SW 1271 (cell line): ENCODE data around the gene PAPLN.

ENCODE experiments used
- DNase-seq, 2 experiments: peaks; one replicate each; lab custom pipeline; 2025; lab: John Stamatoyannopoulos, UW

Gene PAPLN

DNA sequence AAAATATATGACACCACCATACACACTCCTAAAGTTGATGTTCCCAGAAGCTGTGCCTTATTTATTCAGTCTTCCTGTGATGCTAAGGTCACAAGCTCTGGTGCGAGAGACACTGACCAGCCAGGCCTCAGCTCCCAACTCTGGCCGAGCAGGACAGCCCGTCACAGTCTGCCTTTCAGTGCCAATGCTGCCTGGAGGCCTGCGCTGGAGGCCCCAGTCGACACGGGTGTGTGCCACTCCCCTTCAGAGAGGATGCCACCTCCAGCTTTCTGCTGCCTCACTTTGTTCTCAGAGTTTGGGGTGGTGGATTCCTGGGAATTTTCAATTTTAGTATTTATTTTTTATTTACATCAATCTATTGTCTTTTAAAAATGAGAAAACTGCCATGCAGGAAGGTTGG is 7.3 kb upstream of the PAPLN start:
- DNase-seq, result no peak

DNA sequence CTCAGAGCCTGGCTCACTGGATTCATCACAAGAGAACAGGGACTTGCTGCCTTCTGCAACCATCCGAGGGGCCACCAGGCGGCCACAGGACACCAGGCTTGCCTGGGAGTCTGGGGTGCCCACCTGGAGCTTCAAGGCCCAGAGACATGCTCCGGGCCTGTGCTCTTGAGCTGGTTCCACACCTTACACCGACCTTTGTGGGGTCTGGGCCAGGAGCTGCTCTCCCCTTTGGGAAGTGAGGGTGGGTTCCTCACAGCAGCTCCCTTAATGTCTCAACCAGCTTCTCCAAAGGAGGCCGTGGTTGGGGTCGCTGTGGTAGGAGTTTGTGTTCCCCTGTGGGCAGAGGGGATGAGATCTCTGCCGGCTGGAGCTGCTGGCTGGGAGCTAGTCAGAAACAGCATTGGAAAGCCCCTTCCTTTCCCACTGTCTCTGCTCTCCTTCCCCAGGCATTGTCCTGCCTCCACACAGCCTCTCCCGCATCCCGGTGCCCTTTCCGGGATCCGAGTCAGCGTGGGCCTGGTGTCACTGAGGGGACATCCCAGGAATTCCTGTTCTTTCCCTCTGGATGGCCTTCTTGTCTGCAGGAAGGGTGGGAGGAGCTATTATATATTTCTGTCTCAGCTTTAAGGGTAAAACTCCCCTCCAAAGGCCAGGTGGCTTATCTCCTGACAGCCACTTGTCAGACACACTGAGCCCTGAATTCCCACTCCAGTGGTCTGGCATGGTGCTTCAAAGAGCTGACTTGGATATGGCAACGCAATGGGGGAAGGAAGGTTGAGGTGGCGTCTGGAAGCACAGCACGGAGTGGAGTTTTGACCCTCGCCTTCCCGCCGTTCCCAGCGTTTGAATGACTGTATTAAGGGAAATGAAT is 5.1 kb upstream of the PAPLN start:
- no peak for DNase-seq

DNA sequence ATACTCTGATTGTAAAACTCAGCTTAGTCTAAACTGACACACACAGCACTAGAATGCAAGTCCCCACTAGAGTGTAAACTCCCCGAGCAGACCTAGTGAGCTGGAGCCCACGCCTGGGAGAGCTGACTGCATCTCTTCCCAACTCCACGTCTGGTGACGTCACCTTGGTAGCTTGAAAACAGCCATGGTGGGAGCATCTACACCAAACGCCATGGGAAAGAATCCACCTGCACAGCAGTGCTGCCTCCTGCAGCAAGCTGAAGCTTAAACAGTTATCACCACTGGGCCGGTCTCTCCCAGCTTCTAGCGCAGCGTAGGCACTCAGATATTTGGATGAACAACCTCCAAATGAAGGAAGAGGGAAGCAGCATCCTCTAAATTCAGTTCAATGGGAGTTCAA is 4.3 kb upstream of the PAPLN start:
- DNase-seq, result no peak

DNA sequence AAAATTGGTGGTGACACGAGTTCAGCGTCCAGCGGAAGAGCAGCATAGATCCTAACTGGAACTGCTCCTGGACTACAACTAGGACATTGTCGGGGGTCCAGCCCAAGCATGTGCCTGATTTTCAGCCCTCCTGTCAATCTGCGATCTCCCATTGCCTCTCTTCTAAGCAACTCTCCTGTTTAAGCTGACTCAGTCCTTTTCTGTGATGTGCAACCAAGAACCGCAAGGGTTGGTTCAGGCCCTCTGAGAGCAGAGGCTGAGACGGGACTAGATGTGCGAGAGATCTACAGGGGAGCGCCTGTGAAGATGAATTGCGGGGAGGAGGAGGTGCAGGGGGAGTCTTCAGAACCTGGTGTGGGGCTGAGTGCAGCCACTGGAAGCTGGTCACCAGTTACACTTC is 3.7 kb upstream of the PAPLN start:
- no peak for DNase-seq

DNA sequence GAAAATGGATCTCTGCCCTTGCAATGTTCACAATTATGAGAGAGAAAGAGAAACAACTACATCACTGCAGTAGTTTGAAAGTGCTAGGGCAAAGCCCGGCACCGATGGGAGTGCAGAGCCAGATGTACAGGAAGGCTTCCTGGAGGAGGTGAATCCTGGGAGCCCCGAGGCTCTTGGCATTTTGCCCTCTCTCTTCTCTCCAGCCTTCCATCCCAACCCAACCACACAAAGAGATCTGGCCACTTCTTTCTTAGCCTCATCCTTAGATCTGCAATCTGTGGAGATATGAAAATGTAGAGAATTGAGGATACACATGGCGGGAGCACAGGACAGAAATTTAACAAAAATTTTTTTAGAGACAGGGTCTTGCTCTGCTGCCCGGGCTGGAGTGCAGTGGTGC is 3.3 kb upstream of the PAPLN start:
- DNase-seq, result no peak

DNA sequence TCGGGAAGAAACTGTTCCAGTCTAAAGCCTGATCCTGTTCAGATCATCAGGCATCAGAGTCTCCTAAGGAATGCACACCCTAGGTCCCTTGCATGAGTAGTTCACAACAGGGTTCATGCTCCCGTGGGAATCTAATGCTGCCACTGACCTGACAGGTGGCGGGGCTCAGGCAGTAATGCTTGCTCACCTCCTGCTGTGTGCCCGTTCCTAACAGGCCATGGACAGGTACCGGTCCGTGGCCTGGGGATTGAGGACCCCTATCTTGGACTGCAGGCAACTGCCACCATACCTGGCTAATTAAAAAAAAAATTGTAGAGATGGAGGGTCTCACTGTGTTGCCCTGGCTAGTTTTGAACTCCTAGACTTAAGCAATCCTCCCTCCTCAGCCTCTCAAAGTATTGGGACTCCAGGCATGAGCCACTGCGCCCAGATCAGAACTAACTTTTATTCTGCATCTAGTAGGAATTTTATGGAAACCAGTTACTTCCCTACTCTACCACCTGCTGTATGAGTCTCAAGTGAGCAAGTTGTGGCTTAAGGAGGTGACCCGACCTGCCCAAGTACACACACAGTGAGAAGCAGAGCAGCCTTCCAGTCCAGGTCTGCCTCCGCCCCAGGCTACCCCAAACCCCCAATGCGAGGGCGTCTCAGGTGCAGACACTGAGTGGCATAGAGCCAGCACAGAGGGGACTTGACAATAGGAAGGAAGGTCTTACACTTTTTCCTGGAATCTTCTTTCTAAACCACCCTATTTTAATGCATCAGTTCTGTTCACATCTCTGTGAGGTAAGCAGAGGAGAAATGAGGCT is 2.5 kb upstream of the PAPLN start:
- no peak for DNase-seq

DNA sequence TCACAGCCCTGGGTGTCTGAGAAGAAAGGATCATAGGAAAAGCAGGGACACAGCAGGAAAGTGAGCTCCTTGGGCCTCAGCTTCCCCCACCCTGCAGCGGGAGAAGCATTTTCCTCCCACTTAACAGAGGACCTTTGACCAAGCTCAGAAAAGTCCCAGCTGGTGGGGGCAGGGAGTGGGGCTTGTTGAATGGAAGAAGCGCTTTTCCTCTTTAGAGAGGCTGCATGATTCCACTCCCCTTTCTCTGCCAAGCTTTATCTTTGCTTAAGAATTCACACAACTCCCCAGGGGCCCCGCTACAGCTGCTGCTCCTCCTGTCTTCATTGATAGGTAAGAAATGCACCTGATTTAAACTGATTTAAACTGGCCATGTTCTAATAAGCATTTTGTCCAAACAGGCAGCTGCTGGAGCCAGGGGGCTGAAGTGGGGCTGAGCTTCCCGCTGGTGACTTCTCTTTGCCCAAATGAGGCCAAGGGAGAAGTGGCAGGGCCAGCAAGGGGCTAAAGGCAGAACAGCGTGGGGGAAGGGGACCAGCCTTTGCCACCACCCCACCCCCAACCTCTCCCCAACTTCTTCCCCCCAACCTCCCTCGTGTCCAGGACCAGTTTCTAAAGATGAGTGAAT is 1.7 kb upstream of the PAPLN start:
- DNase-seq, result no peak

DNA sequence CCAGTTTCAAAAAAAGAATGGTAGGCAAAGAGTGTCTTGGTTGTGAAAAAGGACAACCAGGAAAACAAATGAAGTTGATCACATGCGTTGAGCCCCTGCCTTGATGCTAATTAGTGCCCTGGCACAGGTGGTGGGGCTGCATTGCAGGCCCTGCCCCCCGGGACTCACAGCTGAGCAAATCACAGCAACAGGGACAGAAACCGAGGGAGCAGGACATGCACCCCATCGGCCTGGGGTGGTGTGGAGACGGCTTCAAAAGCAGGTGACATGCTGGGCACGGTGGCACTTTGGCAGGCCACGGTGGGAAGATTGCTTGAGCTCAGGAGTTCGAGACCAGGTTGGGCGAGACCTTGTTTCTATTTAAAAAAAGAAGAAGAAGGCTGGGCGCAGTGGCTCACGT is 1.1 kb upstream of the PAPLN start:
- DNase-seq, result no peak

DNA sequence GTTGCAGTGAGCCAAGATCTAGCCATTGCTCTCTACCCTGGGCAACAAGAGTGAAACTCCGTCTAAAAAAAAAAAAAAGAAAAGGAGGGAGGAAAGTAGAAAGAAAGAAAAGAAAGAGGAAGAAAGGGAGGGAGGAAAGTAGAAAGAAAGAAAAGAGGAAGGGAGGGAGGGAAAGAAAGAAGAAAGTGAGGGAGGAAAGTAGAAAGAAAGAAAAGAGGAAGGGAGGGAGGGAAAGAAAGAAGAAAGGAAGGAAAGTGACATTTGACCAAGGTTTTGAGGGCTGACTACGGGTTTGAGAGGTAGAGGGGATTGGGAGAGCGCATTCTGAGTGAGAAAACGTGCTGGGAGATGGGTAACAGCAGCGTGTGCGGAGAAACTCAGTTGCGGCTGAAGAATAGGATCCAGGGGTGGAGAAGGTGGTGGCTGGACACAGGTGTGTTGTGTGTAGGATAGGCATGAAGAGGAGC is 521 bp upstream of the PAPLN start:
- DNase-seq, result no peak

DNA sequence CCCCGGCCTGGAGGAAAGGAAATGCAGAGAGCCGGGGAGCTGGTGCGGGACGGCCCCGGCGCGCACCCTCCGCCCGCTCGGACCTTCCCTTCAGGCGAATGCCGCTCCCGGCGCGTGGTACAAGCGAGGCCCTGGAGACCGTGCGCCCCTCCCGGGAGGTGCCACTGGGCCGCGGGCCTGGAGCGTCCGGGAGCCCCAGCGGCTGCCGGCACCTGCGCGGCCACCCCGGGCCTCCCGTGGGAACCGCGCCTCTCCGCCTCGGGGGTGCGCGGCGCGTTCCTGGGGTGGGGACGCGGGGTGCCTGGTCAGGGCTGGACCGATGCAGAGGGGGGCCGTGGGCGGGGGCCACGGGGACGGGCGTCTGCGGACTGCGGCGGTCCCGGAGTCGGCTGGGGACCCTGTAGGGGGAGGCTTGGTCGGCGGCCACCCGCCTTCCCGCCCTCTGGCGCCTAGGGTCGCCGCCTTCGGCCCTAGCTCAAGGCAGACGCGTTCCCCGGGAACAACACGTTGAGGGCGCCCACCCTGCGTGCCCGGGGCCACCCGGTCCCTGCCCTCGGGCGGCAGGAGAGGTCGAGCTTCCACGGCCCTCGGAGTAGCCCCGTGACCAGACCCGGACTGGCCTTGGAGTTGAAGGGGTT is 599 bp downstream of the PAPLN start:
- DNase-seq, result no peak

DNA sequence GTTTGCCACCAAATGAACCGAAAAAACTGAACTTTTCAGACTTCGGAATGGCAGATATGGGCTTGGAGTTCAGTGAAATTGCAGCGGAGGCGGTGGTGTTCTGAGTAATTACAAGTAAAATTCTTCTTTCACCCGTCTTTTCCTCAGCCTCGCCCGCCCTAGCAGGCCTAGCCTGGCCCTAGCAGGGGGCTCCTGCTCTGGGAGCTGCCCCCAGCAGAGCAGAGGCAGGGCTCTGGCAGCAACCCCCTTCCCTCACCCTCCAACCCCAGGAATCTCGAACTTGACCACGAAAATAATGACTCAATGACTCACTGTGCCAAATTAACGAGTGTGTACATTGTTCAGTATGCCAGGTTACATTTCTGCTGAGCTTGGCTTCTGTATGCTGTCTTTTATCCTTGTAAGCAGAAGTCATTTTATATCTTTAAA is 1.1 kb downstream of the PAPLN start:
- DNase-seq, result no peak

DNA sequence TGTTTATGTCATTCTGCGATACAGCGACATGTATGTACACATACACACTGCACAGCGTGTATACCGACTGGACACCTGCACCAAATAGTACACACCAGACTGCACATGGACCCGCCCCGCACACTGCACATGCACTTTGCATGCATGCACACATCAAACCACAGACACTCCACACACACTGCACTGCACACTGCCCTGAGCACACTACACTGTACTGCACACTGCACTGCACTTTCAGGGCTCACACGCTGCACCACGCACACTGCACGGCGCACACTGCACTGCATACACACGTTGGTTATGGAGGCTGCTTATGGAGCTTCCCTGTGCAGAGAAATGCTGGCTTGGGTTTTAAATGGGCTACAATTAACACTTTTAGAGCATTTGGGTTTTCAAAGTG is 1.6 kb downstream of the PAPLN start:
- DNase-seq, result no peak

DNA sequence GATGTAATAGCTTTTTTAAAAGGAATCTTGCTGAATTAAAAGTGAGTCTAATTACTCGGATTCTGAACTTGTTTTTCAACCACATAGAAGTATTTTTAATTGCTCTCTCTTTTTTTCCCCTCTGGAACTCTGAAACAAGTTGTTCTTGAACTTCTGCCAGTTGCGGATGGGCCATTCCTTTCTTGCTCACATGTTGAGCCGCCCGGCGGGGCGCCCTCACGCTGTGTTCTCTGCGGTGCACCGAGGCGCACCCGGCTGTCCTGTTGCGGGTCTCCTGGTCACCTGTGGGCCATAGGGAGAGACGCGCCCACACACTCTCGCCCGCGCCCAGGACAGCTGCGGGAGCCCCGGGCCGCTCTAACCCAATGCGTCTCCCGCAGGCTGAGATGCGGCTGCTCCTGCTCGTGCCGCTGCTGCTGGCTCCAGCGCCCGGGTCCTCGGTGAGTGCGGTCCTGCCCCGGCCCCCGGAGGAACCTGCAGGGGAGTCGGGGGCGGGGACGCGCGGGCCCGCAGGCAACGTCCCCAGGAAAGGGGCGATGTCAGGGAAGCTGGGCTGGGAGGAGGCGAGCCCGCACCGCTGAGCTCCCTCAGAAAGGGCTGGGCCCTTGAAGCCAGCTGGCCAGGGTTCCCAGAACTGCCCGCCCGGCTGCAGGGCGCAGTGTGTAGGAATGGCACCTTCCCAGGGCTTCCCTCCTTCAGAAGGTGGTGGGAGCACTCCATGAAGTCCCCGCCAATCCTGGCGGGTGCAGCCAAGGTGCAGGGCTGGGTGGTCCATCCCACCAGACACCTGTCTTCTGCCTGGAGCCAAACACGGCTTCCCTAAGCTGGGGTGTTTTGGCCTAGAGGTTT is 2.3 kb downstream of the PAPLN start:
- no peak for DNase-seq

DNA sequence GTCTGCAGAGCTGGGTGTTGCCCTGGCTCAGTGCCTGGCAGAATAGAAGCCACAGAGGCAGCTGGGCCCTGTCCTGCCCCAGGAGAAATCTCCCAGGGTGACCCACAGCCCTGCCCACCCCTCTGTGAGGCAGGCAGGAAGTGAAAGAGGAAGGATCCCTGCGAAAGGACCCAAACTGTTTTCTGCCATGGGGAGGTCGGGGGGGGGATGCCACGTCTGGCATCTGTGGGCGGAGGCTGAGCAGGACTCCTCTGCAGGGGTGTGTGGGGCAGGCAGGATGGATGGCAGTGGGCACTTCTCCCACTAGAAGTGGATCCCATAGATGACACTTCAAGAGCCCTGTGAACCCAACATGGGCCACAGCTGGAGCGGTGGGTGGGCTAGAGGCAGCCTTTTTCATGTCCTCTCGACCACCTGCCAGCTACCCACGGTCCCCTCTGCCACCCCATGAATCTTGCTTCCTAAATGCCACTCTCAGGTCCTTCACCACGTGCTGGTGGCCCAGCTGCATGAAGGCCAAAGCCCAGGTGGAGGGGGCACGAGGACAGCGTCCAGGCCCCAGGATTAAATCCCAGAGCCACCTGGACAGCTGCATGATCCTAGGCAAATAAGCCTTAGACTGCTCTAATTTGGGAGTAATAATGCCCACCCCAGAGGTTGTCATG is 3.6 kb downstream of the PAPLN start:
- DNase-seq, result no peak

DNA sequence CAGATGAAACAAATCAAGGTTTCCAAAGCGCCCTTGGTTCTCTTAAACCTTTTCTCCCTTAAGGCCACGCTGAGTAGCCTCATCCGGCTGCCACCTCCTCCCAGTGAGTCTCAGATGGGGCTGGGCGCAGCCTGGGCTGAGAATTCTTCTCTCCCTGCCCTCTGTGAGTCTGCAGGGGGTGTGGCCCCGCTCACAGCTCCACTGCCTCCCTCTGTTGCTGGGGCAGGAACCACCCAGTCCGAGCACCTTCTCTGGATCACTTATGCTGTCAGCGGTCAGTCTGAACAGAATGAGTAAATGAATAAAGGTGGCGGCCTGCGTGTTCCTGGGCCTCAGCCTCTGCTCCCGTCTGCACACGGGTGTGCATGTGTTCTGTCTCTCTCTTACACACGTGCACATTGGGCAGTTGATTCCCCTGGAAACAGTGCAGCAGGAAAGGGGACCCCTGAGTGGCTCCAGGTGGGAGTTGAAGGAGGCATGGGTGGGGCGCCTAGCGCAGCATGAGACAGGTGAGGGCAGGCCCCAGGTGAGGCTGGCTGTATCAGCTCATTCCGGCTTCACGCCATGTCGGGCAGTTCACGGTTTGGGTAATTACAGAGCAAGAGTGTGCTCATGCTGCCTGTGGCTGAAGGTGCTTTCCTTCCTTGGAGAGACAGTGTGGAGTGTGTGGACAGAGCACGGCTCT is 4.3 kb downstream of the PAPLN start:
- DNase-seq, result no peak

DNA sequence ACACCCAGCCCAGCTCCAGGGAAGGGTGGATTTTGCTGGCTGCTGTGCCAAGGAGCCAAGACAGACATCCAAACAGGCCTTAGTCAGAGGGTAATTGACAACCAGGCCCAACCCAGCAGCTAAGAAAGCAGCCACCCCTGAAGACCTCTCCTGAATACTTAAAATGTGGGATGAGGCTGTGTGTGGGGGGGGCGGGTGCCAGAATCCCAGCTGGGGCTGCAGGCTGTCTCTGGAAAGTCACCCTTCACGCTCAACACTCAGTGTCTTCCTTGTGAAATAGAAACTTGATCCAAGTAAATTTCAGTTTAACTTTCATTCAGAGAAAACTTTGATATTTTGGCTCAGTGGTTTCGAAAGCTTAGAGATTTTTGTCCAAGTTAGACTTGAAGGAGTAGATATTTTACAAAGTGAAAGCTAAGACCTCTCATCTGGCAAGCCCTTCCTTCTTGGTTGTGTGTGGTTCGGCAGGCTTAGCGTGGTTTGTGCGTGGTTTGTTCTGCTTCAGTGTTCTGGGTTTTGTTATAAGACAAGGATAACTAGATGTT is 5.1 kb downstream of the PAPLN start:
- DNase-seq, result no peak

DNA sequence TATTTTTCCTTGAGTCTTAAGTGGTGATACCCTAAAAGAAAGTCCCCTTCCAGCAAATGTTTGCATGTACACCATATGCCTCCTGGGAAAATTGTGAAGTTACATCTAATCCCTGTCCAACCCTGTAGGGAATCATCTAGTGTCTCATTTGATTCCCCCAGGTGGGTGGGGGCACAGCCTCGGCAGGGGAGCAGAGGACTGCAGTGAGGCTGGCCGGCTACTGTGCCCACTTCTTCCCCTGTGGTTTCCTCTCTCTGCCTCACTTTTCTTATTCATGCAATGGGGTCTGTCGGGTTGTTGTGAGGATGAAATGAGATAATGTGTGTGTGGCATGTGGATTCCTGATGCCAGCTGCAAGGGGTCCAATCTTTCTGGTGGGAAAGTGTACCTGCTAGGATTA is 6.0 kb downstream of the PAPLN start:
- no peak for DNase-seq

DNA sequence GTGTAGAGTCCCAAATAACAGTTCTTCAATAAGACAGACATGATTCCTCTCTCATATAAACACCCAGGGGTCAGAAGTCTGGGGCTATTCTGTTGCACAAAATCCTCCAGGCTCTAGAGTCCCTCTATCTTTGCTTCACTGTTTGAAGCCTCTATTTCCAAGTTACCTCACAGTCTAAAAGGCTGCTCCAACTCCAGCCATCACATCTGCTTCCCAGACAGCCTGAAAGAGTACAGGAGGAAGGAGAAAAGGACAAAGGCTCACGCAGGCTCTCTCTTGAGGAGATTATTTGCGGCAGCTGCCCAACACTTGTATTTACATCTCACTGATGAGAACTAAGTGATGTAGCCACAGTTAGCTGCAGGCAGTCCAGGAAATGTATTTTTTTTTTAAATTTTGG is 6.4 kb downstream of the PAPLN start:
- no peak for DNase-seq

DNA sequence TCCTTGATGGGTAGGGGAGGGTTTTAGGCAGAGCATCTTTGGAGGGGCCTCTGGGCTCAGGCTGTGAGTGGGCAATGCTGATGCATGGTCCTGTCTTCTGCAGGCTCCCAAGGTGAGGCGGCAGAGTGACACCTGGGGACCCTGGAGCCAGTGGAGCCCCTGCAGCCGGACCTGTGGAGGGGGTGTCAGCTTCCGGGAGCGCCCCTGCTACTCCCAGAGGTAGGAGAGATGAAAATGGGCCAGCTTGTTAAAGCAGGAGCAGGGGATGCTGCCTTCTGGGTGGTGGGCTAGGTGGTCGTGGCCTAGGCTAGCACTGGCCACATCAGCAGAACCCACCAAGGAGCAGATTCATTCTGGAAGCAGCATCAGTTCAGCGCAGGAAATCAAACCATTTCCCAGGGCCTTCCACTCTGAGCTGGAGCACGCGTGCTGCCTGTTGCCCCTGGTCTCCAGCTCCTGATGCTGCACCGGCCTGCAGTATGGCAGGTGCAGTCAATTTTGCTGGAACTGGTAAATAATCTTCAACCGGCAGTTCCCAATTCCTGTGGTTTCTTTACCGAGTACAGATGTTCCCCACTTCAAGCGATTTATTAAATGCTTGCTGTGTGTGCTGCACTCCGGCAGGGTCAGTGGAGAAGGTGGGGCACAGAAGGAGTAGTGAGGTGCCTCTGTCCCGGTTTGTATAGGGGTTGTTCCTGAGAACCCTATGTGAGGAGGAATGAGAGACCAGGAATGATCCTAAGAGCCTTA is 7.4 kb downstream of the PAPLN start:
- DNase-seq, result no peak
